ENCODE results near the gene ZNF367. TPM values are rescaled to one million over a fixed set of nuclear protein-coding genes. Genes with fewer than 3 reads are reported as not detected.

The ZNF367 gene
- total and polyA plus RNA-seq, 9 of the 15 experiments (the other 6 are each of a cell fraction or from before 2014, with no cell fraction given) = 2.7 to 14.4 (median 10.0) TPM

DNA sequence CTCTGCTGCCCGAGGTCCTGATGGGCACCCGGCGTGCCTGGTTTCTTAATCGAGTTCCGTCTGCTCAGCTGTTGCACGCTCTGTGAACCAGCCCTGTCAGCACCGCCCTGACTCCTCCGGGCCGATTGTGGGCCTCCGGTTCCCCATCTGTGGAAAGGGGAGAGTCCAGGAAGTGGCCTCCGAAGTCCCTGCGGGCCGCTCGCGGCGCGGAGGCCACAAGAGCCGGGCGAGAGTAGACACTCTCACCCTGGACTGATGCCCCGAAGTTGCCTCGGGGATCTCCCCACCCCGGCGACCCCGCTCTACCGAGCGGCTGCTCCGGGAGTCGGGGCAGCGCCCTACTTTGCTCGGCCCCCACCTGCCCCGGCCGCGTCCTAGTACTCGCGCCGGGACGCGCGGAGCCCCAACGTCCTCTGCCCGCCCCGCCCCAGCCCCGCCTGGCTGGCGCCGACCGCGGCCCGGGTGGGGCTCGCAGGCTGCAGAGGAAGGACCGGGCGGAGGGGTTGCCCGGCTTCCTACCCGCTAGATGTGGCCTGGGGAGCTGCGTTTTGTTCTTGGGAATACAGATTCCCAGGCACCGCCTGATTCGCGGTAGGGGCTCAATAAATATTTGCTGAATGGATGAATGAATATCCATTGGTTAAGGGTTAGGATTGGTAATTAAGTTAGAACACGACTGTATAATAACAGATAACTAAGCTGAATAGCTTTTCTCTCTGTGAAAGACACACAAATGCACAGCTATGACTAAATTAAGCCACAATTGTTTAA, 935 bp upstream of the ZNF367 start (continued):
- TF ChIP-seq GABPA (tag; conservative IDR thresholded peaks at IDR 0.05; ENCODE audit: low read depth) (peak; percentile 40), ZBTB17 (CRISPR knock-in tag; IDR thresholded peaks at IDR 0.05) (peak; percentile 58), ZNF3 (CRISPR knock-in tag; IDR thresholded peaks at IDR 0.05) (no peak), CC2D1A (IDR thresholded peaks at IDR 0.05) (no peak), CBX2 (IDR thresholded peaks at IDR 0.05; ENCODE audit: insufficient read depth, low read length, poor library complexity, severe bottlenecking) (no peak), ZKSCAN3 (CRISPR knock-in tag; IDR thresholded peaks at IDR 0.05) (no peak), ZNF778 (CRISPR knock-in tag; IDR thresholded peaks at IDR 0.05) (no peak), BCOR (IDR thresholded peaks at IDR 0.05) (peak; percentile 65), SREBF2 (CRISPR knock-in tag; IDR thresholded peaks at IDR 0.05) (no peak), MTA1 (IDR thresholded peaks at IDR 0.05; ENCODE audit: borderline replicate concordance) (no peak), POU5F1 (IDR thresholded peaks at IDR 0.05; ENCODE audit: borderline replicate concordance, low read depth, low read length, partially characterized antibody) (no peak)
- TF ChIP-seq, protein P1, sequence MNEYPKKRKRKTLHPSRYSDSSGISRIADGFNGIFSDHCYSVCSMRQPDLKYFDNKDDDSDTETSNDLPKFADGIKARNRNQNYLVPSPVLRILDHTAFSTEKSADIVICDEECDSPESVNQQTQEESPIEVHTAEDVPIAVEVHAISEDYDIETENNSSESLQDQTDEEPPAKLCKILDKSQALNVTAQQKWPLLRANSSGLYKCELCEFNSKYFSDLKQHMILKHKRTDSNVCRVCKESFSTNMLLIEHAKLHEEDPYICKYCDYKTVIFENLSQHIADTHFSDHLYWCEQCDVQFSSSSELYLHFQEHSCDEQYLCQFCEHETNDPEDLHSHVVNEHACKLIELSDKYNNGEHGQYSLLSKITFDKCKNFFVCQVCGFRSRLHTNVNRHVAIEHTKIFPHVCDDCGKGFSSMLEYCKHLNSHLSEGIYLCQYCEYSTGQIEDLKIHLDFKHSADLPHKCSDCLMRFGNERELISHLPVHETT (CRISPR knock-in tag; conservative IDR thresholded peaks at IDR 0.05 in 1 of 2, IDR thresholded peaks at IDR 0.05 in 1 of 2) = 0 out of 4 replicates have a peak, but pooled peaks of 1 of the 2 experiments have one; percentile 28
- TF ChIP-seq, protein P2, sequence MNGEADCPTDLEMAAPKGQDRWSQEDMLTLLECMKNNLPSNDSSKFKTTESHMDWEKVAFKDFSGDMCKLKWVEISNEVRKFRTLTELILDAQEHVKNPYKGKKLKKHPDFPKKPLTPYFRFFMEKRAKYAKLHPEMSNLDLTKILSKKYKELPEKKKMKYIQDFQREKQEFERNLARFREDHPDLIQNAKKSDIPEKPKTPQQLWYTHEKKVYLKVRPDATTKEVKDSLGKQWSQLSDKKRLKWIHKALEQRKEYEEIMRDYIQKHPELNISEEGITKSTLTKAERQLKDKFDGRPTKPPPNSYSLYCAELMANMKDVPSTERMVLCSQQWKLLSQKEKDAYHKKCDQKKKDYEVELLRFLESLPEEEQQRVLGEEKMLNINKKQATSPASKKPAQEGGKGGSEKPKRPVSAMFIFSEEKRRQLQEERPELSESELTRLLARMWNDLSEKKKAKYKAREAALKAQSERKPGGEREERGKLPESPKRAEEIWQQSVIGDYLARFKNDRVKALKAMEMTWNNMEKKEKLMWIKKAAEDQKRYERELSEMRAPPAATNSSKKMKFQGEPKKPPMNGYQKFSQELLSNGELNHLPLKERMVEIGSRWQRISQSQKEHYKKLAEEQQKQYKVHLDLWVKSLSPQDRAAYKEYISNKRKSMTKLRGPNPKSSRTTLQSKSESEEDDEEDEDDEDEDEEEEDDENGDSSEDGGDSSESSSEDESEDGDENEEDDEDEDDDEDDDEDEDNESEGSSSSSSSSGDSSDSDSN (IDR thresholded peaks at IDR 0.05; ENCODE audit: borderline replicate concordance in 1 of 2, low read depth in 2 of 2, low read length in 2 of 2) = peak; percentile 84 to 97; a peak in 3 of 4 replicates
- TF ChIP-seq, protein P3, sequence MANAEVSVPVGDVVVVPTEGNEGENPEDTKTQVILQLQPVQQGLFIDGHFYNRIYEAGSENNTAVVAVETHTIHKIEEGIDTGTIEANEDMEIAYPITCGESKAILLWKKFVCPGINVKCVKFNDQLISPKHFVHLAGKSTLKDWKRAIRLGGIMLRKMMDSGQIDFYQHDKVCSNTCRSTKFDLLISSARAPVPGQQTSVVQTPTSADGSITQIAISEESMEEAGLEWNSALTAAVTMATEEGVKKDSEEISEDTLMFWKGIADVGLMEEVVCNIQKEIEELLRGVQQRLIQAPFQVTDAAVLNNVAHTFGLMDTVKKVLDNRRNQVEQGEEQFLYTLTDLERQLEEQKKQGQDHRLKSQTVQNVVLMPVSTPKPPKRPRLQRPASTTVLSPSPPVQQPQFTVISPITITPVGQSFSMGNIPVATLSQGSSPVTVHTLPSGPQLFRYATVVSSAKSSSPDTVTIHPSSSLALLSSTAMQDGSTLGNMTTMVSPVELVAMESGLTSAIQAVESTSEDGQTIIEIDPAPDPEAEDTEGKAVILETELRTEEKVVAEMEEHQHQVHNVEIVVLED (CRISPR knock-in tag; IDR thresholded peaks at IDR 0.05) = no peak; the same call in 1 of the 2 replicates
- TF ChIP-seq, protein P4, sequence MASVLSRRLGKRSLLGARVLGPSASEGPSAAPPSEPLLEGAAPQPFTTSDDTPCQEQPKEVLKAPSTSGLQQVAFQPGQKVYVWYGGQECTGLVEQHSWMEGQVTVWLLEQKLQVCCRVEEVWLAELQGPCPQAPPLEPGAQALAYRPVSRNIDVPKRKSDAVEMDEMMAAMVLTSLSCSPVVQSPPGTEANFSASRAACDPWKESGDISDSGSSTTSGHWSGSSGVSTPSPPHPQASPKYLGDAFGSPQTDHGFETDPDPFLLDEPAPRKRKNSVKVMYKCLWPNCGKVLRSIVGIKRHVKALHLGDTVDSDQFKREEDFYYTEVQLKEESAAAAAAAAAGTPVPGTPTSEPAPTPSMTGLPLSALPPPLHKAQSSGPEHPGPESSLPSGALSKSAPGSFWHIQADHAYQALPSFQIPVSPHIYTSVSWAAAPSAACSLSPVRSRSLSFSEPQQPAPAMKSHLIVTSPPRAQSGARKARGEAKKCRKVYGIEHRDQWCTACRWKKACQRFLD (CRISPR knock-in tag; IDR thresholded peaks at IDR 0.05) = no peak
- TF ChIP-seq, protein P5, sequence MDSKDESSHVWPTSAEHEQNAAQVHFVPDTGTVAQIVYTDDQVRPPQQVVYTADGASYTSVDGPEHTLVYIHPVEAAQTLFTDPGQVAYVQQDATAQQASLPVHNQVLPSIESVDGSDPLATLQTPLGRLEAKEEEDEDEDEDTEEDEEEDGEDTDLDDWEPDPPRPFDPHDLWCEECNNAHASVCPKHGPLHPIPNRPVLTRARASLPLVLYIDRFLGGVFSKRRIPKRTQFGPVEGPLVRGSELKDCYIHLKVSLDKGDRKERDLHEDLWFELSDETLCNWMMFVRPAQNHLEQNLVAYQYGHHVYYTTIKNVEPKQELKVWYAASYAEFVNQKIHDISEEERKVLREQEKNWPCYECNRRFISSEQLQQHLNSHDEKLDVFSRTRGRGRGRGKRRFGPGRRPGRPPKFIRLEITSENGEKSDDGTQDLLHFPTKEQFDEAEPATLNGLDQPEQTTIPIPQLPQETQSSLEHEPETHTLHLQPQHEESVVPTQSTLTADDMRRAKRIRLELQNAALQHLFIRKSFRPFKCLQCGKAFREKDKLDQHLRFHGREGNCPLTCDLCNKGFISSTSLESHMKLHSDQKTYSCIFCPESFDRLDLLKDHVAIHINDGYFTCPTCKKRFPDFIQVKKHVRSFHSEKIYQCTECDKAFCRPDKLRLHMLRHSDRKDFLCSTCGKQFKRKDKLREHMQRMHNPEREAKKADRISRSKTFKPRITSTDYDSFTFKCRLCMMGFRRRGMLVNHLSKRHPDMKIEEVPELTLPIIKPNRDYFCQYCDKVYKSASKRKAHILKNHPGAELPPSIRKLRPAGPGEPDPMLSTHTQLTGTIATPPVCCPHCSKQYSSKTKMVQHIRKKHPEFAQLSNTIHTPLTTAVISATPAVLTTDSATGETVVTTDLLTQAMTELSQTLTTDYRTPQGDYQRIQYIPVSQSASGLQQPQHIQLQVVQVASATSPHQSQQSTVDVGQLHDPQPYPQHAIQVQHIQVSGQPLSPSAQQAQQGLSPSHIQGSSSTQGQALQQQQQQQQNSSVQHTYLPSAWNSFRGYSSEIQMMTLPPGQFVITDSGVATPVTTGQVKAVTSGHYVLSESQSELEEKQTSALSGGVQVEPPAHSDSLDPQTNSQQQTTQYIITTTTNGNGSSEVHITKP (IDR thresholded peaks at IDR 0.05; ENCODE audit: partially characterized antibody) = no peak

Data from K562 (cell line).